Pulmonary artery endothelial cell (primary cell): ENCODE measurements around the gene KCNA1. TPM values are rescaled to one million over a fixed set of nuclear protein-coding genes. Genes with fewer than 3 reads are reported as not detected.

Source experiments
- DNase-seq: peaks from one replicate; pipeline ENCODE4 v3.0.0-alpha.2; 2011; ENCODE audit warnings: low read depth, low spot score
- total RNA-seq: library from RNA; depleted of rRNA; stranded (reverse); fragments of >200 nt; gene quantifications from 2 replicates; pipeline ENCODE4 v1.2.3, GENCODE V29; 2014

The KCNA1 gene
- total RNA-seq, 1 donor from 2014 or later: not detected

GRCh38 chr12:4958697-4959375 lies 49.1 kb downstream of the KCNA1 start:
- DNase-seq: no peak

GRCh38 chr12:4959381-4959780 lies 49.7 kb downstream of the KCNA1 start:
- DNase-seq: no peak

- no peak for DNase-seq
Observed at GRCh38 chr12:4960030-4960429, 50.3 kb downstream of the KCNA1 start.

- no peak for DNase-seq
Observed at GRCh38 chr12:4960547-4960946, 50.8 kb downstream of the KCNA1 start.

GRCh38 chr12:4961311-4961710 lies 51.6 kb downstream of the KCNA1 start:
- DNase-seq: no peak

DNA sequence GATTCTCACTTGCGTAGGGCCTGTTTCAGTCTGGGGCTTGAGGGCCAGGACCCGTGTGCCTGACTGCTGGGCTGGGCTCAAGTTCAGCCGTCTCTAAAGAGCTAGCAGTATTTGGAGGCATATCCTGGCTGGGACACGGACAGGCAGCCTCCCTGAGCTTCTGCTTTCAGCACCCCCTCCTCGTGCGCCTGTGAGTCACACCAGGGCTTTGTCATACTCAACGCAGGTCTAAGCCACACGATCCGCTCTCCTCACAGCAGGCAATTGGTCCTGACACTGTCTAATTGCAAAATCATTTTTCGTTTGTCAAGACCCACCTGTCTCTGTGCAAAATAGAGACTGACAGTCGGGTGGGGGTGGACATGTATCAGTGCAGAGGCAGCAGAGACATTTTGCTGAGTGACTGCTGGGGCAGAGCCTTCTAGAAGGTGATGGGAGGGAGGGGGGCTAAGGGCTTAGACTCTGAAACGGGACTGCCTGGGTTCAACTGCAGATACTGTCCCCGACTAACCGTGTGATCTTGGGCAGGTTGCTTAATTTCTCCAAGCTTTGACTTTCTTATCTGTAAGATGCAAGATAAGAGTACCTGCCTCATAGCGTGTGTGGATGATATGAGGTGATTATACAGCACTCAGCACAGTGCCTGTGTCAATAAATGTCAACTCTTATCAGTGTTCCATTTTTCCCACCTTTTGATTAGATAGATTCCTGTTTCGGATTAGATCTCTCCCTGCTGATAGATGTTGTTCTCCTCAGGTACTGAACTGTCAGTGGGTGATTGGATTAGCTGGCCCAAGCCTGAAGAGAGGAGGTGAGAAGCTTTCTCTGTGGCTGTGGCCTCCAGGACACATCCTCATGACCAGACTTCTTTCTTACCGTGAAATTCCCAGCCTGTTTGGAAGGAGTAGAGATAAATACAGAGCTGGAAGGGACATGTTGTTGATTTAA lies 53.1 kb downstream of the KCNA1 start:
- no peak for DNase-seq

Other genes with a start within 250 kb of the KCNA1 start
- 0.40 and 2.7 TPM in 2 replicates for gene GALNT8, start 189.5 kb upstream of the KCNA1 start, total RNA-seq
- not detected in 2 replicates for gene KCNA5, start 134.0 kb downstream of the KCNA1 start, total RNA-seq